A204.1 (cell line): Measurements from ENCODE around the gene TEX14.
"Not testable (repeated sequence)": the region's sequence is repeated elsewhere in the genome, so short reads cannot be mapped to it uniquely, and the experiment has no call there.

Experiments
- FAIRE-seq: peaks from 2 replicates; lab custom pipeline; 2012; peaks lifted over from hg19 to GRCh38; lab: Jason Lieb, UNC

Gene TEX14

GRCh38 chr17:58691701-58692238 is at the start of gene TEX14:
TEX14 (minus strand) TSS chr17:58692045; CDS start chr17:58652001, 40,044 bp downstream.
- no peak for FAIRE-seq

- no peak for FAIRE-seq
Observed at GRCh38 chr17:58741121-58741625, 49.3 kb upstream of the TEX14 start.

- FAIRE-seq: no peak
Observed at GRCh38 chr17:58734811-58735210, 43.0 kb upstream of the TEX14 start.

- FAIRE-seq: no peak
Observed at GRCh38 chr17:58734040-58734439, 42.2 kb upstream of the TEX14 start.

- no peak for FAIRE-seq
Observed at GRCh38 chr17:58730937-58731336, 39.1 kb upstream of the TEX14 start.

- no peak for FAIRE-seq
Observed at GRCh38 chr17:58728798-58729197, 37.0 kb upstream of the TEX14 start.

GRCh38 chr17:58722696-58723095 is 30.9 kb upstream of the TEX14 start:
- no peak for FAIRE-seq

GRCh38 chr17:58722274-58722673 is 30.4 kb upstream of the TEX14 start:
- no peak for FAIRE-seq

GRCh38 chr17:58710948-58711552 is 19.2 kb upstream of the TEX14 start:
- peak; percentile 95 for FAIRE-seq

- no peak for FAIRE-seq
Observed at GRCh38 chr17:58706351-58707140, 14.7 kb upstream of the TEX14 start.

- no peak for FAIRE-seq
Observed at GRCh38 chr17:58703916-58704286, 12.1 kb upstream of the TEX14 start.

- no peak for FAIRE-seq
Observed at GRCh38 chr17:58703137-58703915, 11.5 kb upstream of the TEX14 start.

GRCh38 chr17:58702708-58703107 is 10.9 kb upstream of the TEX14 start:
- FAIRE-seq: no peak

GRCh38 chr17:58702045-58702476 is 10.2 kb upstream of the TEX14 start:
- FAIRE-seq: no peak

GRCh38 chr17:58699771-58700170 is 7.9 kb upstream of the TEX14 start:
- FAIRE-seq: no peak

- FAIRE-seq: no peak
Observed at GRCh38 chr17:58694826-58695225, 3.0 kb upstream of the TEX14 start.

GRCh38 chr17:58694302-58694701 is 2.5 kb upstream of the TEX14 start:
- no peak for FAIRE-seq

GRCh38 chr17:58693751-58694150 is 1.9 kb upstream of the TEX14 start:
- no peak for FAIRE-seq

- FAIRE-seq: no peak
Observed at GRCh38 chr17:58693208-58693607, 1.4 kb upstream of the TEX14 start.

- FAIRE-seq: no peak
Observed at GRCh38 chr17:58692239-58693055, 602 bp upstream of the TEX14 start, which contains the start of gene RAD51C. RAD51C (plus strand) TSS chr17:58692602; CDS start chr17:58692644, 42 bp downstream.

GRCh38 chr17:58690033-58690432 is 1.8 kb downstream of the TEX14 start:
- not testable (repeated sequence) for FAIRE-seq

- no peak for FAIRE-seq
Observed at GRCh38 chr17:58688521-58688920, 3.3 kb downstream of the TEX14 start.
